Testis (tissue), 3 donors: Measurements from ENCODE around the gene HMCN2. TPM values are rescaled to one million over a fixed set of nuclear protein-coding genes. Genes with fewer than 3 reads are reported as not detected.

Experiments
- DNase-seq: peaks from one replicate; pipeline ENCODE4 v3.0.0-alpha.2; 2019
- H3K27ac ChIP-seq, 2 donors: fragments of 200-600 bp; sonication (generic); one replicate each; pipeline ENCODE4 v1.5.1; 2019
- H3K27me3 ChIP-seq: fragments of 200-600 bp; sonication (generic); one replicate; pipeline ENCODE4 v1.5.1; 2019
- H3K36me3 ChIP-seq: fragments of 200-600 bp; sonication (generic); one replicate; pipeline ENCODE4 v1.5.1; 2017; ENCODE audit warnings: low read depth; ENCODE audit errors: missing control alignments
- H3K4me1 ChIP-seq: fragments of 200-600 bp; sonication (generic); one replicate; pipeline ENCODE4 v1.5.1; 2019
- H3K4me3 ChIP-seq, 2 donors: fragments of 200-600 bp; sonication (generic); one replicate each; pipeline ENCODE4 v1.5.1; 2017 to 2019
- H3K9me3 ChIP-seq: fragments of 200-600 bp; sonication (generic); one replicate; pipeline ENCODE4 v1.5.1; 2017
- CTCF ChIP-seq, 3 experiments: fragments of 450-650 bp in 2 of 3; fragments of 200-600 bp in 1 of 3; sonication (generic) in 1 of 3; IDR thresholded peaks; one replicate each; pipeline ENCODE4 v1.5.1; 2016 to 2019; ENCODE audit warnings: antibody characterized with exemption in 3 of 3, mild to moderate bottlenecking in 2 of 3, moderate library complexity in 1 of 3
- POLR2A ChIP-seq: fragments of 450-650 bp; IDR thresholded peaks from one replicate; pipeline ENCODE4 v1.6.1; 2017; ENCODE audit warnings: antibody characterized with exemption, mild to moderate bottlenecking, moderate library complexity
- WGBS, 2 donors: methylation state at CpG; one replicate each; pipeline ENCODE4 v1.1.5; 2018; 5-methylcytosine and 5-hydroxymethylcytosine counted together
- intact Hi-C: fragments of 100-400 bp; cut with DNase I; formaldehyde crosslinking; loops from one replicate; pipeline ENCODE4 v1.15.1; 2023; ENCODE audit warnings: low total_unique reads
- polyA plus RNA-seq: library from polyadenylated mRNA; stranded (reverse); fragments of 350-450 nt; fragmentation: Illumina TruSeq; extraction: RNeasy Lipid Tissue Mini Kit (QIAGEN cat#74804); gene quantifications from one replicate; pipeline ENCODE4 v1.2.3, GENCODE V29; 2014; ENCODE audit warnings: low read depth, low replicate concordance; ENCODE audit not compliant: insufficient read depth
- small RNA-seq, 2 donors: library from RNA; depleted of rRNA; stranded (forward); fragments of <200 nt; gene quantifications; one replicate each; pipeline ENCODE3, GENCODE V24; 2016
- total RNA-seq, 2 donors: library from RNA; depleted of rRNA; stranded (reverse); fragments of >200 nt; gene quantifications; one replicate each; pipeline ENCODE4 v1.2.3, GENCODE V29; 2016

Gene HMCN2
- total and polyA plus RNA-seq, 3 donors from 2014 or later: 10.2 to 17.7 (median 15.5) TPM

DNA sequence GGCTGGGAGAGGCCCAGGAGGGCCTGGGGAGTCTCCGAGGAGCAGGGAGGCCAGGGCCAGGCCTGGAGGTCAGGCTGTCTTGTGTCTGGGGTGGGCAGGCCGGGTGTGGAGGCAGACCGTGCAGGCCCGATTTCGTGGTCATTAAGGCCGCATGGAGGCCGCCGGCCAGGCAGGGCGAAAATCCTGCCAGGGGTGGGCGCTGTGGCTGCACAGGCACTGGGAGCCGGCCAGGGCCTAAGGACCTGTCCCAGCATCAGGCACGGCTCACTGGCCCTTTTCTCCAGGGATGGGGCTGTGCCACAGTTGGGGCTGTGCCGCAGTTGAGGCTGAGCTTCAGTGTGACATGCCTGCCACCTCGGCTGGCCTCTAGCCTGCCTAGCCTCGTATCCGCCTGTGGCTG is 215.1 kb downstream of the HMCN2 start:
- H3K4me3 ChIP-seq: no peak overlapping the region
- H3K36me3 ChIP-seq: no peaks in the 10 kb centered on the region

GRCh38 chr9:130482463-130482862 is 216.9 kb downstream of the HMCN2 start:
- Histone ChIP-seq H3K9me3 (no peaks in the 10 kb centered on the region), H3K4me3 (no peak overlapping the region), H3K27ac (no peak overlapping the region), H3K4me1 (no peaks in the 10 kb centered on the region), H3K36me3 (no peaks in the 10 kb centered on the region), H3K27me3 (no peaks in the 10 kb centered on the region)
- intact Hi-C loops: no loop called here
- no peak for DNase-seq
- TF ChIP-seq CTCF (IDR thresholded peaks at IDR 0.05) (no peak), POLR2A (no peak)
- 65 to 73% methylated on average over 5 of the region's 5 CpGs for WGBS, 2 donors

More for the DNA sequence above, 215.1 kb downstream of the HMCN2 start:
- Histone ChIP-seq H3K27me3 (no peaks in the 10 kb centered on the region), H3K4me1 (no peaks in the 10 kb centered on the region), H3K9me3 (no peaks in the 10 kb centered on the region), H3K27ac (no peak overlapping the region)
- TF ChIP-seq CTCF (IDR thresholded peaks at IDR 0.05) (no peak), POLR2A (no peak)
- intact Hi-C loops: no loop called here
- DNase-seq: no peak
- WGBS, 2 donors: 88 to 97% methylated on average over 4 to 16 of the region's 16 CpGs

GRCh38 chr9:130483371-130483971 is 217.9 kb downstream of the HMCN2 start:
- intact Hi-C loops: no loop called here
- WGBS, 2 donors: 72 to 79% methylated on average over 16 of the region's 16 CpGs
- Histone ChIP-seq H3K27me3 (no peaks in the 10 kb centered on the region), H3K36me3 (no peaks in the 10 kb centered on the region), H3K4me1 (no peaks in the 10 kb centered on the region), H3K9me3 (no peaks in the 10 kb centered on the region), H3K27ac (no peak overlapping the region), H3K4me3 (no peak overlapping the region)
- TF ChIP-seq CTCF (IDR thresholded peaks at IDR 0.05) (no peak), POLR2A (no peak)
- no peak for DNase-seq

Small RNA genes lying within 50 kb of the gene (small RNA-seq; reads per million reads assigned to genes)
- 0 reads per million in 2 donors for gene RN7SL665P

Other genes starting within 250 kb of the HMCN2 start
- gene FNBP1, start 222.6 kb upstream of the HMCN2 start, total RNA-seq: 10 to 100 TPM; 76.6 to 89.2 TPM
- 37.9 TPM for gene FNBP1, start 222.6 kb upstream of the HMCN2 start, polyA plus RNA-seq
- gene GPR107, start 211.9 kb upstream of the HMCN2 start, total RNA-seq: 10 to 100 TPM; 49.1 to 53.4 TPM
- 41.1 TPM for gene GPR107, start 211.9 kb upstream of the HMCN2 start, polyA plus RNA-seq
- 1 to 10 TPM; 5.2 TPM for gene NCS1, start 93.4 kb upstream of the HMCN2 start, total RNA-seq
- gene NCS1, start 93.4 kb upstream of the HMCN2 start, polyA plus RNA-seq: 13.0 TPM
- 100 to 1,000 TPM in 1 of 2 donors, 10 to 100 TPM in 1; 68.5 to 153 TPM for gene ASS1, start 179.2 kb downstream of the HMCN2 start, total RNA-seq
- gene ASS1, start 179.2 kb downstream of the HMCN2 start, polyA plus RNA-seq: 90.2 TPM